AG04450 (cell line): ENCODE measurements around the gene CACNB4. TPM values are rescaled to one million over a fixed set of nuclear protein-coding genes. Genes with fewer than 3 reads are reported as not detected.

ENCODE experiments used
- CTCF ChIA-PET: fragments of 300-600, 350-600 bp; formaldehyde crosslinking; extraction: SDS; loops from one replicate; lab custom pipeline; 2022; ENCODE audit warnings: antibody characterized with exemption, inconsistent platforms; lab: Charles Lee
- POLR2A ChIA-PET: fragments of 350-600 bp; formaldehyde crosslinking; extraction: SDS; loops from one replicate; lab custom pipeline; 2021; ENCODE audit warnings: antibody characterized with exemption, inconsistent platforms; lab: Yijun Ruan, JAX
- DNase-seq: peaks from one replicate; pipeline ENCODE4 v3.0.0-alpha.2; 2011; ENCODE audit warnings: low read depth, low spot score
- H3K27ac ChIP-seq: one replicate; pipeline ENCODE4 v1.5.1; 2012; ENCODE audit warnings: low read depth, low read length, control low read depth
- H3K27me3 ChIP-seq: one replicate; pipeline ENCODE4 v1.6.0; 2012; ENCODE audit warnings: low read length; ENCODE audit not compliant: control insufficient read depth, insufficient read depth
- H3K4me3 ChIP-seq: 2 replicates; pipeline ENCODE4 v1.5.1; 2011; ENCODE audit warnings: mild to moderate bottlenecking, low read depth, low read length, control low read depth
- H3K9me3 ChIP-seq: 2 replicates; pipeline ENCODE4 v1.5.1; 2012; ENCODE audit warnings: low read length; ENCODE audit not compliant: control insufficient read depth, insufficient read depth
- polyA plus RNA-seq: library from polyadenylated mRNA; depleted of rRNA; stranded (reverse); fragments of >200 nt; gene quantifications from 2 replicates; pipeline ENCODE4 v1.2.3, GENCODE V29; 2011
- TF ChIP-seq, protein P1 (sequence below): IDR thresholded peaks from 2 replicates; pipeline ENCODE4 v1.5.1; 2011; ENCODE audit warnings: low read depth, low read length, control low read depth, inconsistent platforms

Gene CACNB4
- polyA plus RNA-seq, 1 experiment = 0.22 TPM

DNA sequence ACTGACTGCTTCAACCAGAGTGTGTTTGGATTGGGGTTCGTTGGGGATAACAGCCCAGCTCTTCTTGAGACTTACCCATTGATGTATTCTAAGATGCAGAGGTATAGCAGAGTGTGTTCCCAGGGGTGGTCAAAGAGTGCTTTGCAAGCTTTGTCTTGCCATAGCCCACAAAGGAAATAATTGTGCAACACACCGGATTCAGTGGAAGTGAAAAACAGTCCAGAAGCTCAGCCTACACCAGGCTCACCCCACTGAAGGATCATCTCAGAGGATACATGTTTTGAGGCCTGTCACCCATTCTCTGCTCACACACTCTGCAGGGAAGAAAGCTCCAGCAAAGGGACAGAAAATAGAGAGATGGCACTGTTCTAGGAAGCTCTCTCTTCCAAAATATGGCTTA, 9.6 kb downstream of the CACNB4 start:
- POLR2A ChIA-PET = no interaction called here
- no peaks in the 10 kb centered on the region for H3K9me3 ChIP-seq
- TF ChIP-seq, protein P1, sequence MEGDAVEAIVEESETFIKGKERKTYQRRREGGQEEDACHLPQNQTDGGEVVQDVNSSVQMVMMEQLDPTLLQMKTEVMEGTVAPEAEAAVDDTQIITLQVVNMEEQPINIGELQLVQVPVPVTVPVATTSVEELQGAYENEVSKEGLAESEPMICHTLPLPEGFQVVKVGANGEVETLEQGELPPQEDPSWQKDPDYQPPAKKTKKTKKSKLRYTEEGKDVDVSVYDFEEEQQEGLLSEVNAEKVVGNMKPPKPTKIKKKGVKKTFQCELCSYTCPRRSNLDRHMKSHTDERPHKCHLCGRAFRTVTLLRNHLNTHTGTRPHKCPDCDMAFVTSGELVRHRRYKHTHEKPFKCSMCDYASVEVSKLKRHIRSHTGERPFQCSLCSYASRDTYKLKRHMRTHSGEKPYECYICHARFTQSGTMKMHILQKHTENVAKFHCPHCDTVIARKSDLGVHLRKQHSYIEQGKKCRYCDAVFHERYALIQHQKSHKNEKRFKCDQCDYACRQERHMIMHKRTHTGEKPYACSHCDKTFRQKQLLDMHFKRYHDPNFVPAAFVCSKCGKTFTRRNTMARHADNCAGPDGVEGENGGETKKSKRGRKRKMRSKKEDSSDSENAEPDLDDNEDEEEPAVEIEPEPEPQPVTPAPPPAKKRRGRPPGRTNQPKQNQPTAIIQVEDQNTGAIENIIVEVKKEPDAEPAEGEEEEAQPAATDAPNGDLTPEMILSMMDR = no peak
- no peak overlapping the region for H3K27ac ChIP-seq
- no peak overlapping the region for H3K4me3 ChIP-seq
- CTCF ChIA-PET = interaction anchor here (0.9 kb wide), 1 partner anchor 11 kb away, joined by 4 read pairs; no protein-coding TSS in a partner anchor
- peaks cover 14% of the 10 kb centered on the region for H3K27me3 ChIP-seq
- no peak for DNase-seq

DNA sequence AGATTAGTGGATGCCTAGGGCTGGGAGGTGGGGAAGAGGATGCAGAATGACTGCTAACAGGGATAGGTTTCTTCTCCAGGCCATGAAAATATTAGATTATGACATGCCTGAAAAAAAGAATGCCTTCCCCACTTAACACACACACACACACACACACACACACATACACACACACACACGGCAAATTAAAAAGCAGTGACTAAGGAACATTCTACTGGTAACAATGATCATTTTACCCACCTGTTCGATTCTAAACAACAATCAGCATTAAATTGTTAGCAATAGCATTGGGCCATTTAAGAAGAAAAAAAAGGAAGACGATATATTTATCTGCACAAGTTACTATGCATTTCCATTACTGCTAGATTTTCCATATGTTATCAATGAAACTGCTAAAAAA, 10.8 kb downstream of the CACNB4 start:
- ChIA-PET CTCF (no interaction called here), POLR2A (no interaction called here)
- TF ChIP-seq, protein P1 = no peak
- Histone ChIP-seq H3K27me3 (peaks cover 12% of the 10 kb centered on the region), H3K9me3 (no peaks in the 10 kb centered on the region), H3K4me3 (no peak overlapping the region), H3K27ac (no peak overlapping the region)
- no peak for DNase-seq

DNA sequence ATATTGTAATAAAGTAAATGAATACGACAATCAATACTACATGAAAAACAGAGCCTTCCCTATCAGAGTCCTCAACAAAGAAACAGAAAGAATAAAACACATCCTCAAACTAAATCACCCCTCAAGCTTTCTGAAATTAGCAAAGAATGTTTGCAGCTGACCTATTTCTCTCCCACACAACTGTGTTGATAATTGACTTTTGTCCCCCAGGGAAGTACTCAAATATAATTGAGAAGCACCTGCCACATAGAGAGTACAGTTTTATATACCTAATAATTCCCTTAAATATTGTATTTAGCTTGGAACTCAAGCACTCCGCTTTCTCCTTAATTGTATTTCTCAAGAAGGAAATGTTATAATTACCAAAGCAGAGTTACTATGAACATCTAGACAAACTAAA, 12.6 kb downstream of the CACNB4 start:
- Histone ChIP-seq H3K27ac (no peak overlapping the region), H3K4me3 (no peak overlapping the region), H3K9me3 (no peaks in the 10 kb centered on the region), H3K27me3 (peaks cover 10% of the 10 kb centered on the region)
- TF ChIP-seq, protein P1 = no peak
- no peak for DNase-seq
- POLR2A ChIA-PET = no interaction called here
- CTCF ChIA-PET = no interaction called here

DNA sequence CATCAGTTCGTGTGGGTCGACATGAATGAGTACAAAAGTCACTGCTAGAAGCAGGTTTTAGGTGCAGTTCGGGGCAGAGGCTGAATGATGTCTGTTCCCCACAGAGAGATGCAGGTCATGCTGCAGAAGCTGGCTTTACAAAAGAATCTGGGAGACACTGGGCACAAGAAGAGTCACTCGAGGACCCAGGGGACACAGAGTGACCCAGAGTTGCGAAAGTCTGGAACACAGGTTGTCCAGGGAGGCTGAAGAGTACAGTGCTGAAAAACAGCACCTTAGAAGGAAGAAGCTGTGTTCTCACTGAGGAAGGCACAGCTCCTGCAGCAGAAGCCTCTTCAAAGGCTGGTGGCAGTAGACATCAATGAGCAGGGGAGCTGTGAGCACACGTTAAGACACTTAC, 14.8 kb downstream of the CACNB4 start:
- H3K9me3 ChIP-seq = no peaks in the 10 kb centered on the region
- POLR2A ChIA-PET = no interaction called here
- TF ChIP-seq, protein P1 = no peak
- H3K27me3 ChIP-seq = peaks cover 6% of the 10 kb centered on the region
- DNase-seq = no peak
- H3K27ac ChIP-seq = no peak overlapping the region
- H3K4me3 ChIP-seq = no peak overlapping the region
- CTCF ChIA-PET = interaction anchor here (0.5 kb wide), 1 partner anchor 8 kb away, joined by 5 read pairs; no protein-coding TSS in a partner anchor

DNA sequence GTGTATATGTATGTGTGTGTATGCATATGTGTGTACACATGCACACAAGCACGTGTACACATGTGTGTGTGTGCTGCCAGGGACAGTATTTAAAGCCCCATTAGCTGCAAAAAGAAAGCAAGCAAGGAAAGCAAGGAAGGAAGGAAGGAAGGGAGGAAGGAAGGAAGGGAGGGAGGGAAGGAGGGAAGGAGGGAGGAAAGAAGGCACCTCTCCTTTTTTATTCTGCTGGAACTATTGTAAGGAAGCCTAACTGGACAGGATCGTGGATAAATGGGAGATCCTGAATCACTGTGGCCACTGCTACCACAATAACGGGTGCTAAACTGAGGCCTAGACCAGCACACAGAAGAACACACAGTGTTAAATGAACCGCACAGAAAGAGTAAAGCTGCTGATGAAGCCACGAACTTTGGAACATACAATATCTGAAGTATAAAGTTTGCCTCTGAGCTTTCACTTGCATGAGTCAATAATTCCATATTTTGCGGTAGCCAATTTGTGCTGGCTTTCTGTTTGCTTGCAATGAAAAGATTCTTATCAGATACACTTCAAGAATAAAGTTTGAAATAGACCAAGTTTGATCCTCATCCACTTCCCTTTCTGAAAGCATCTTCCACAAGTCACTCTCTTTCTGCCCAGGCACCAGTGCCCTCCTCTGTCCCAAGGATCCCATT, 15.5 kb downstream of the CACNB4 start:
- ChIA-PET POLR2A (no interaction called here), CTCF (no interaction called here)
- H3K4me3 ChIP-seq = no peak overlapping the region
- no peak overlapping the region for H3K27ac ChIP-seq
- peaks cover 2% of the 10 kb centered on the region for H3K27me3 ChIP-seq
- no peaks in the 10 kb centered on the region for H3K9me3 ChIP-seq
- TF ChIP-seq, protein P1 = no peak
- DNase-seq = no peak
